LNCAP (cell line): Measurements from ENCODE around the gene SAMD7.

Experiments used
- TF ChIP-seq, protein P1 (sequence below): fragments of 450-650 bp; IDR thresholded peaks from 2 replicates; pipeline ENCODE4 v1.5.1; 2017; ENCODE audit warnings: mild to moderate bottlenecking

Gene SAMD7

DNA sequence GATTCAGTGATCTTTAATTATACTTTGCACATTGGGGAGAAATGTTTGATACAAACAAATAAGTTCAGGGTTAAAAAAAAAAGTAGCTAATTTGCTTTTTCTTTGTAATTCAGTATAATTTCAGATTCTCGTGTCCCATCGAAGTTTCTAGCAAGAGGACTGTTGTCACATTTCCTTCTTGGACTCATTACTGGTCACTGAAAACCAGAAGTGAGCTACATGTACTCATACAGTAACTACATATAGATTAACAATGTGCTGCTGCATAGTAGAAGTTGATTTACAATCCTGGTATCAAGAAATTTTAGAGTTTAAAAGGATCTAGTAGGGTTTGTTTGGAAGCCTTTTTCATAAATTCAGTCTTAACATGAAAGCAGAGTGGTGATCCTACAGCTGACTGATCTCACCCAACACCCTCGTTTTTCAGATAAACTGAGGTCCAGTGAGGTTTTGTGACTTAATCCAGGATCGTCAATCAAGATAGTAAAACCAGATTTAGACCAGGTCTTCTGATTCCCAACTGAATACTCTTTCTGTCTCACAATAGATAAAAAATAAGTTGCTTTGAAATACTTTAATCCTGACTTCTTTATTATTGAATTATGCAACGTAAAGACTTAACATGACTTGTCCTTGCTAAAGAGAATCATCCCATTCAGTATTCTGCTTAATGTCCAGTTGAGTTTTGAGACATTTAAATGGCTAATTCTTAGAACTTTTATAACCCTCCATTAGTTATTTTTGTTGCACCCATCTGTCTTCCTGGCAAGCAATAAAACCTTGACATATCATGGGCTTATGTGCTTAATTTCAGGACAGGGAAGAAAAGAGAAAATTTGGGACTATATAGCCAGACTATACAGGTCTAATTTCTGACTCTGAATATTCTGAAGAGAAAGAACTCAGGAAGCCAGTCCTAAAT lies 58.1 kb downstream of the SAMD7 start:
- TF ChIP-seq, protein P1, sequence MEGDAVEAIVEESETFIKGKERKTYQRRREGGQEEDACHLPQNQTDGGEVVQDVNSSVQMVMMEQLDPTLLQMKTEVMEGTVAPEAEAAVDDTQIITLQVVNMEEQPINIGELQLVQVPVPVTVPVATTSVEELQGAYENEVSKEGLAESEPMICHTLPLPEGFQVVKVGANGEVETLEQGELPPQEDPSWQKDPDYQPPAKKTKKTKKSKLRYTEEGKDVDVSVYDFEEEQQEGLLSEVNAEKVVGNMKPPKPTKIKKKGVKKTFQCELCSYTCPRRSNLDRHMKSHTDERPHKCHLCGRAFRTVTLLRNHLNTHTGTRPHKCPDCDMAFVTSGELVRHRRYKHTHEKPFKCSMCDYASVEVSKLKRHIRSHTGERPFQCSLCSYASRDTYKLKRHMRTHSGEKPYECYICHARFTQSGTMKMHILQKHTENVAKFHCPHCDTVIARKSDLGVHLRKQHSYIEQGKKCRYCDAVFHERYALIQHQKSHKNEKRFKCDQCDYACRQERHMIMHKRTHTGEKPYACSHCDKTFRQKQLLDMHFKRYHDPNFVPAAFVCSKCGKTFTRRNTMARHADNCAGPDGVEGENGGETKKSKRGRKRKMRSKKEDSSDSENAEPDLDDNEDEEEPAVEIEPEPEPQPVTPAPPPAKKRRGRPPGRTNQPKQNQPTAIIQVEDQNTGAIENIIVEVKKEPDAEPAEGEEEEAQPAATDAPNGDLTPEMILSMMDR = no peak

DNA sequence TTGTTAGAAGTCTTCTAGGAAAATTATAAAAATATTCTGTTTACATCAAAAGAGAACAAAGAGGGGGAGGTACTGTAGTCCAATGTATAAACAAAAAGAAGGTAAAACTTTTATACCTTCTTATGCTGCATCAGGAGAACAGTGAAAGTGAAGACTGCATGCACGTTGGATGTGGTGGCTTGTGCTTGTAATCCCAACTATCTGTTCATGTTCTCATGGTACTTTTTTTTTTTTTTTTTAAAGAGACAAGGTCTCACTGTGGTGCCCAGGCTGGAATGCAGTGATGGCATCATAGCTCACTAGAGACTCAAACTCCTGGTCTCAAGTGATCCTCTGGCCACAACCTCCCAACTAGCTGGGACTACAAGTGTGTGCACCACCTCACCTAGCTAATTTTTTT lies 59.5 kb downstream of the SAMD7 start:
- TF ChIP-seq, protein P1 = no peak

DNA sequence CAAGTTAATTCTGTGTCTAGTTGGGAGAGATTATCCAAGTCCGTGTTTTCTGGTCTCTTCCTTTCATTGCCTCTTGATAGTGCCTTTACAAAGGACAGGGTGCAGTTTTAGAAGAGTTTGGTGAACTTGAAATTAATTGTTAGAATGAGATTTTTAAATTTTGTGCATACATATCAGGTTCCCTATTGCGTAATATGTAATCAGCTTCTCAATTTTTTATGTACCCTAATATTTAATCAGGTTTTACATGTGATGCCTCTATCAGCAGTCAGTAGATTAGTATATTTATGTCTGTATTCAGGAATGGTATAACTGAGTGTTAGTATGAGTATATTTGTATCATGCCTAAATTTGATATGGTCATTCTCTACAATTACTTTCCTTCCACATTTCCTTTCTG lies 60.1 kb downstream of the SAMD7 start:
- TF ChIP-seq, protein P1 = no peak

DNA sequence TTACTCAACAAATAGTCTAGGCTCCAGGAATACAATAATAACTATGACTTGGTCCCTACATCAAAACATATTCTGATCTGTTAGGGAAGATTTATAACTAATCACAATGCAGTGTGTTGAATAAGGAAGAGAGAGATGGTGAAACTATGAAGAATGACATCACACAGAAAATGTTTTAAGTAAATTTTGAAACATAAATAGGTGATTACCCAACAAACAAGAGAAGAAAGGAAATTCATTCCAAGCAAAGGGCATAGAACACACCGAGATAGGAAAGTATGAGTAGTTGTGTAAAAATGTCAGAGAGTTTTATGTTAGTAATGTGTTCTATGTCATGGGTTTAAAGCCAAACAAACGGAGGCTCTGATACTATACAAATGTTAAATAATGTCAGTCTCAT lies 68.7 kb downstream of the SAMD7 start:
- TF ChIP-seq, protein P1 = no peak

DNA sequence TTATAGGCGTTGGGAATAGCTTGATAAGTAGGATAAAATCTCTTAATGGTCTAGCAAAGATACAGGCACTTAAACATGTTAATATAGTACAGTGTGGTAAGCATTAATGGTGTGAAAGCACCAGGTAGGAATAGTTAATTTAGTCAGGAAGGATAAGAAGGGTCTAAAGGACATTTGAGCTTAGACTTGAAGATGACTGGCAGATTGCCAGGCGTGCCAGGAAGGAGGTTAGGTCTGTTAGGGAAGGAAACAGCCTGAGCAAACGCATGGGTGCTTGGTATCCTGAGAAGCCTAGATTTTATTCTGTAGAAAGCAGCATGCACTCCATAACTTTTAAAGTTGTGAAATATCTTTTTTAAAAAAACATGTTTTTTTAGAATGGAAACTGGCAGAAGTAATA lies 72.9 kb downstream of the SAMD7 start:
- TF ChIP-seq, protein P1 = no peak
